HG02840 (cell line): ENCODE data around the gene PI4K2B.
"Not testable (repeated sequence)": the region's sequence is repeated elsewhere in the genome, so short reads cannot be mapped to it uniquely, and the experiment has no call there.

ENCODE experiments used
- ATAC-seq: cut with Tn5 transposase; IDR thresholded peaks from one replicate; pipeline ENCODE4 v1.9.1; 2021; ENCODE audit warnings: mild to moderate bottlenecking, moderate library complexity, moderate number of reproducible peaks; ENCODE audit not compliant: unreplicated experiment, low FRiP score

The PI4K2B gene

DNA sequence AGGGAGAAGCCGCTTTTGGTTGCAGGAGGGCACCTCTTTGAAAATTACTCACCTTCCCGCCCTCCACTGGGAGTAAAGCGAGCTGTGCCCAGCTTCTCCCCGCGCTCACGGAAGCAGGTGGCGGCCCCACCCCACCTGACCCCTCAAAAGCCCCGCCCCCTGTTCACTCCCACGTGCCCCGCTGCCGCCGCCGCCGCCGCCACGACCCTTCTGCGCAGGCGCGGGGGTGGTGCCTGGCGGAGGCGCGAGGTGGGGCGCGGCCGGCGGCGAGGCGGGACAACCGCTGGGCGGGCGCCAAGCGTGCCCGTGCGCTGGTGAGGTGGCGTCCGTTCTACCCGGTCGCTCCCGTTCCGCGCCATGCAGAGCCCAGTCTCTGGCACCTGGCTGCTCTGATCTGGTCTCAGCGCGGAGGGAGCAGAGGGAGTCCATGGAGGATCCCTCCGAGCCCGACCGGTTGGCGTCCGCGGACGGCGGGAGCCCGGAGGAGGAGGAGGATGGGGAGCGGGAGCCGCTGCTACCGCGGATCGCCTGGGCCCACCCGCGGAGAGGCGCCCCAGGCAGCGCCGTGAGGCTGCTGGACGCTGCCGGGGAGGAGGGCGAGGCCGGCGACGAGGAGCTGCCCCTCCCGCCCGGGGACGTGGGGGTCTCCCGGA is at the start of gene PI4K2B:
Gene PI4K2B (plus strand): TSS at position 297 of the 653 bp plus-strand sequence. CDS start 131 bp downstream, at position 428.
- peak; percentile 74 for ATAC-seq

- no peak for ATAC-seq
These were observed 49.8 kb upstream of the PI4K2B start for GRCh38 chr4:25184056-25184455.

DNA sequence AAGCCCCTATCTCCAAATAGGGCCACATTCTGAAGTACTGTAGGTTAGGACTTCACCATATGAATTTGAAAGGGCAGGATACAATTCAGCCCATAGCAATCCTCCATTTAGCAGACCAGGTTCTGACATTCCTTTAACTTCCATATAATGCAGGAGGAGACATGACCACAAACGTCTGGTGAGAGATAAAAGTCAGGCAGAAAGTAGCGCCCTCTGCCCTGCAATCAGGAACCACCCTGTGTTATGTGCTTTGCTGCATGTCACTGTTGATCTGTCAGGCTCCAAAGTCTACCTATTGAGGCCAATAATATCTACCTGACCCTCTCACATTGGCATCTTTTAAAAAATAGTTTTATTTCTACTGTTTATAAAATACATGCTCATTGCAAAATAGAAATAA is 43.4 kb upstream of the PI4K2B start:
- no peak for ATAC-seq

DNA sequence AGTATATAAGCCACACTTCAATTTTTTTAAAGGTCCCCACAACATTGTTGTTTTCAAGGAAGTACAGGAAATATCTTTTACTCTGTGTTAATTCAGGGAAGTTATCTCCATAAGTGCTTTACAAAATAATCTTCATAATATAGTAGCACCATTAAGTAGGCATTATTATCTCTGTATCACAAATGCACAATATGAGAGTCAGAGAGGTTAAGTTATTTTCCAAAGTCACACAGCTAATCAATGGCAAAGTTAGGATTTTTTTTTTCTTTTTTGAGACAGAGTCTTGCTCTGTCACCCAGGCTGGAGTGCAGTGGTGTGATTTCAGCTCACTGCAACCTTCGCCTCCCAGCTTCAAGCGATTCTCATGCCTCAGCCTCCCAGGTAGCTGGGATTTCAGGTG is 35.1 kb upstream of the PI4K2B start:
- ATAC-seq: no peak

GRCh38 chr4:25207997-25208396 is 25.8 kb upstream of the PI4K2B start:
- no peak for ATAC-seq

- ATAC-seq: no peak
These were observed 24.1 kb upstream of the PI4K2B start for GRCh38 chr4:25209702-25210101.

DNA sequence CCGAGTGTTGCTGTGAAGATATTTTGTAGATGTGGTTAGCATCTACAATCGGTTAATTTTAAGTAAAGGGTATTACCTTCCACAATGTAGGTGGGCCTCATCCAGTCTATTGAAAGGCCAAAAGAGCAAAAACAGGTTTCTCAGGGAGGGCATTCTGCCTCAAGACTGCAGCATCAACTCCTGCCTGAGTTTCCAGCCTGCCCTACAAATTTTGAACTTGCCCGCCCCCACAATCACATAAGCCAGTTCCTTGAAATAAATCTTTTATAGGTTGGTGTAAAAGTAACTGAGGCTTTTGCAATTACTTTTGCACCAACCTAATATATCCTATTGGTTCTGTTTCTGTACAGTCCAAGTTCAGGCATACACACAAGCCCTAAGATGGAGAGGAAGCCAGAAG is 22.1 kb upstream of the PI4K2B start:
- no peak for ATAC-seq

- ATAC-seq: no peak
These were observed 21.0 kb upstream of the PI4K2B start for GRCh38 chr4:25212822-25213221.

GRCh38 chr4:25213347-25213979 is 20.4 kb upstream of the PI4K2B start:
- no peak for ATAC-seq

GRCh38 chr4:25214750-25215149 is 19.1 kb upstream of the PI4K2B start:
- ATAC-seq: not testable (repeated sequence)

DNA sequence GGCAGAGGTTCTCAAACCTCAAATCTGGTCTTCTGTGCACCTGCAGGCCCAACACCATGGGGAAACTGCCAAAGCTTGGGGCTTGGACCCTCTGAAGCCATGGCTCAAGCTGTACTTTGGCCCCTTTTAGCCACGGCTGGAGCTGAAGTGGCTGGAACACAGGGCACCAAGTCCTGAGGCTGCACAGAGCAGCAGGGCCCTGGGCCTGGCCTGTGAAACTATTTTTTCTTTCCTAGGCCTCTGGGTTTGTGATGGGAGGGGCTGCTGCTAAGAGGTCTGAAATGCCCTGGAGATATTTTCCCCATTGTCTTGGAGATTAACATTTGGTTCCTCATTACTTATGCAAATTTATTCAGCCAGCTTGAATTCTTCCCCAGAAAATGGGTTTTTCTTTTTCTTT is 18.3 kb upstream of the PI4K2B start:
- ATAC-seq: no peak

GRCh38 chr4:25221377-25221776 is 12.5 kb upstream of the PI4K2B start:
- ATAC-seq: no peak

DNA sequence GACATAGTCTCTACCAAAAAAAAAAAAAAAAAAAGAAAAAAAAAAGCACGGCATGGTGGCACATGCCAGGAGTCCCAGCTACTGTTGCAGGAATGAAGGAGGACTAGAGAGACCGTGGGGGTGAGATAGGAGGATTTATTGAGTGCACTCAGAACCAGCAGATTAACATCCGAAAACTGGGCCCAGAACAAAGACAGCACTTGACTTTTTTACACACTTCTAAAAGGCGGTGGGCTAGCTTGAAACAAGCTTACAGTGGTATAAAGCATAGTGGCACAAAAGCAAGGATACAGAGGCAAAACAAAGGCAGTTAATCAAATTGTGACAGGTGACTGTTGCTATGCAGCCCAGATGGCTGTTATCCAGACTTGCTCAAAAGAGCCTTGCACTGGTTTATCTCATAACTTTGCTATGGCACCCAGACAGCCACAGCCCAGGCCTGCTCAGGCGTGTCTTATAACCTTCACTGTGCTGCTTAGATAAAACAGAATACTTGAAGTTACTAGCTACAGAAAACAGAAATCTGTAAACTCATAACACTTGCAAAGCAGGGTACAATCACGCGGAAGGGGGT is 9.9 kb upstream of the PI4K2B start:
- no peak for ATAC-seq

GRCh38 chr4:25229804-25230203 is 4.0 kb upstream of the PI4K2B start:
- no peak for ATAC-seq

- ATAC-seq: no peak
These were observed 639 bp upstream of the PI4K2B start for GRCh38 chr4:25233194-25233593.

GRCh38 chr4:25234390-25235370 is 847 bp downstream of the PI4K2B start:
- peak; percentile 49 for ATAC-seq

DNA sequence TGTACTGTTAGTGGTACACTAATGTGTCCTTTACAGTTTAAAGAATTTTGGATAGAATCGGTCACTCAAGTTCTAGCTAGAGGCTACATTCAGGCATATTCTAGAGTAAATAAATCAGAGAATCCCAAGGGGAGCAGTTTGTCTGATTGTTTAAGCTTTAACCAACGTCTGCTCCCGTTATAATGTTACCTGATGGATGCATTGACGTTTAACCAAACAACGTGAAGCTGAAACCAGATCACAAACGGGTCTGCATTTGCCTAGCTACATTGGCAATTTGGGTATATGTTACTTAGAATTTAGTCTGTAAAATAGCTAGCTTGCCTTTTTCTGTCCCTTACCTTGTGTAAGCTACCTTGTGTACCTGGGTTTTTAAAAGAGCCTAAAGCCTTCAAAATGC is 1.6 kb downstream of the PI4K2B start:
- no peak for ATAC-seq

- not testable (repeated sequence) for ATAC-seq
These were observed 2.2 kb downstream of the PI4K2B start for GRCh38 chr4:25236030-25236429.

DNA sequence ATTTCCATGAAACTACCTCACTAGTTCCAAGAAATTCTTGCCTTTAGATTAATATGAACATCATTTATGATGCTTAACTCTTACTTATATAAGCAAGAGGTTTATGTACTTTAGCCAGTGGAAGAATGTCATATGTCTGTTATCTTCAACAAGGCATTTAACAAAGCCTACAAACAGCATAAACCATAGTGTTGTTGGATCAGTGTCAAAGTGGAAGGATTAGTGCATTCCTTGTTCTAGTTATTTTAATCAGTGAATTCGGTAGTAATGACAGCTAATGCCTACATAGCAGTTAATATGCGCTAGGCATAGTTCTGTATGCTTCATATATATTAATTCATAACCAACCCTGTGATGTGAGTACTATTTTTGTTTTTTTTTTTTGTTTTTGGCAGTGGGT is 3.1 kb downstream of the PI4K2B start:
- no peak for ATAC-seq

DNA sequence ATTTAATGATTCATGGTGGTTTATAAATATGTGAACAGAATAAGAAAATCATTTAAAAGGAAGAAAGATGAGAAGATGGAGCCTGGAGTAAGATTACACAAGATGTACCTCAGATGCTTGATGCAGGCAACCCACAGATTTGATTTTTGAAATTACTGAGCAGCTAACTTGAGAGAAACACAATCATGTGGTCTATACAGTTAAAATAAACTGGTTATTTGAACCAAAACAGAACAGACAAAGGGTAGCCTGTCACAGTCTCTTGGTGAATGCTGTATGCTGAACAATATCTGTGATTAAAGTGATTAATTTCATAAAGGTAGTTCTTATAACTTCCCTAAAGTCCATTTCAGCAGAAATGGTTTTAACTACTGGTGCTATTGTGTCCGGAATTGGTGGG is 4.2 kb downstream of the PI4K2B start:
- no peak for ATAC-seq

GRCh38 chr4:25239528-25239927 is 5.7 kb downstream of the PI4K2B start:
- not testable (repeated sequence) for ATAC-seq
